Measurements from ENCODE around the gene DEXI. TPM values are rescaled to one million over a fixed set of nuclear protein-coding genes. Genes with fewer than 3 reads are reported as not detected.

The DEXI gene
- total and polyA plus RNA-seq, 2 of the 13 experiments (the other 11 are each of a cell fraction or from before 2014, with no cell fraction given), result 51.5 to 70.4 TPM

DNA sequence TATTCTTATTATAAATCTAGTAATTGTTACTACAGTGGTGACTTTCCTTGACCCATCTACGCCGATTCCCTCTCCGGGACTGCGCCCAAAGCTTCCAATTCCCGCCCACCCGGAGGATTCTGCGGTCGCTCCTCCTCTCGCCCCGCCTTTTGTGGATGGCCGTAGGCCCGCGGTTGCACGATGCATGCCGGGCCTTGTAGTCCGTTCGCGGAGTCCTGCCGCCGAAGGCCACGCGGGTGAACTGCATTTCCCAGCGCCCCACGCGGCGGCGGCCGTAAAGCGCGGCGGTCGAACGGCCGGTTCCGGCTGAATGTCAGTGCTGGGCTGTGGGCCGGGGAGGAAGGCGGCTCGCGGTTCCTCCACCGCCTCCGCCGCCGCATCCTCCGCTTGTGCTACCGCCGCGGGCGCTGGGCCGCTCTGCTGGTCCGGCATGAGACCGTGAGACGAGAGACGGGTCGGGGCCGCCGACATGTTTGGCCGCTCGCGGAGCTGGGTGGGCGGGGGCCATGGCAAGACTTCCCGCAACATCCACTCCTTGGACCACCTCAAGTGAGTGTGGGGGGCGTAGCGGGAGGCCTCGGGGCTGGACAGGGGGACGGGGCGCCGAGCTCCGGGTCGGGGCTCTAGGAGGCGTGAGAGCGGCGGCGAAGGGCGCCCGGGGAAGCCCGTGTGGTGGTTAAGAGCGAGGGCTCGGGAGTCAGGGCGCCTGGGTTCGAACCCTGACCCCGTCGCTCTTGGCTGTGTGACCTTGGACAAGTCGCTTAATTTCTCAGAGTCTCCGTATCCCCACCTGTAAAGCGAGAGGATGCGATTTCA, 2.2 kb upstream of the DEXI start, which contains the start of gene CLEC16A (continued):
- TF ChIP-seq IRX3 (CRISPR knock-in tag; IDR thresholded peaks at IDR 0.05; ENCODE audit: borderline replicate concordance, low read depth) (no peak; the same call in 1 of the 2 replicates), ZNF670 (CRISPR knock-in tag; IDR thresholded peaks at IDR 0.05; ENCODE audit: borderline replicate concordance) (peak; percentile 72; the same call in 1 of the 2 replicates), JUND (CRISPR knock-in tag; IDR thresholded peaks at IDR 0.05) (no peak), EZH2 (conservative IDR thresholded peaks at IDR 0.05; ENCODE audit: low read depth, low read length) (no peak), MEF2D (CRISPR knock-in tag; IDR thresholded peaks at IDR 0.05) (peak; percentile 92), CENPT (CRISPR knock-in tag; IDR thresholded peaks at IDR 0.05; ENCODE audit: low read depth) (no peak), ZFP82 (CRISPR knock-in tag; IDR thresholded peaks at IDR 0.05; ENCODE audit: borderline replicate concordance) (no peak), ZNF138 (CRISPR knock-in tag; IDR thresholded peaks at IDR 0.05; ENCODE audit: low read depth) (peak; percentile 49; the same call in 1 of the 2 replicates), POGK (CRISPR knock-in tag; conservative IDR thresholded peaks at IDR 0.05) (peak; percentile 96), ELF4 (CRISPR knock-in tag; IDR thresholded peaks at IDR 0.05; ENCODE audit: borderline replicate concordance) (no peak), HIVEP1 (CRISPR knock-in tag; IDR thresholded peaks at IDR 0.05) (peak; percentile 82), ZNF720 (CRISPR knock-in tag; IDR thresholded peaks at IDR 0.05) (no peak), KMT2B (CRISPR knock-in tag; IDR thresholded peaks at IDR 0.05) (peak; percentile 98), ZNF556 (CRISPR knock-in tag; IDR thresholded peaks at IDR 0.05; ENCODE audit: borderline replicate concordance) (peak; percentile 99), ZNF7 (CRISPR knock-in tag; IDR thresholded peaks at IDR 0.05) (no peak), ZBTB42 (CRISPR knock-in tag; IDR thresholded peaks at IDR 0.05) (no peak; the same call in 1 of the 2 replicates), ZNF343 (CRISPR knock-in tag; IDR thresholded peaks at IDR 0.05) (peak; percentile 98), NFE2 (CRISPR knock-in tag; IDR thresholded peaks at IDR 0.05) (peak; percentile 43; the same call in 1 of the 2 replicates), ZNF788 (CRISPR knock-in tag; IDR thresholded peaks at IDR 0.05; ENCODE audit: borderline replicate concordance) (peak; percentile 100)
- TF ChIP-seq, protein P1, sequence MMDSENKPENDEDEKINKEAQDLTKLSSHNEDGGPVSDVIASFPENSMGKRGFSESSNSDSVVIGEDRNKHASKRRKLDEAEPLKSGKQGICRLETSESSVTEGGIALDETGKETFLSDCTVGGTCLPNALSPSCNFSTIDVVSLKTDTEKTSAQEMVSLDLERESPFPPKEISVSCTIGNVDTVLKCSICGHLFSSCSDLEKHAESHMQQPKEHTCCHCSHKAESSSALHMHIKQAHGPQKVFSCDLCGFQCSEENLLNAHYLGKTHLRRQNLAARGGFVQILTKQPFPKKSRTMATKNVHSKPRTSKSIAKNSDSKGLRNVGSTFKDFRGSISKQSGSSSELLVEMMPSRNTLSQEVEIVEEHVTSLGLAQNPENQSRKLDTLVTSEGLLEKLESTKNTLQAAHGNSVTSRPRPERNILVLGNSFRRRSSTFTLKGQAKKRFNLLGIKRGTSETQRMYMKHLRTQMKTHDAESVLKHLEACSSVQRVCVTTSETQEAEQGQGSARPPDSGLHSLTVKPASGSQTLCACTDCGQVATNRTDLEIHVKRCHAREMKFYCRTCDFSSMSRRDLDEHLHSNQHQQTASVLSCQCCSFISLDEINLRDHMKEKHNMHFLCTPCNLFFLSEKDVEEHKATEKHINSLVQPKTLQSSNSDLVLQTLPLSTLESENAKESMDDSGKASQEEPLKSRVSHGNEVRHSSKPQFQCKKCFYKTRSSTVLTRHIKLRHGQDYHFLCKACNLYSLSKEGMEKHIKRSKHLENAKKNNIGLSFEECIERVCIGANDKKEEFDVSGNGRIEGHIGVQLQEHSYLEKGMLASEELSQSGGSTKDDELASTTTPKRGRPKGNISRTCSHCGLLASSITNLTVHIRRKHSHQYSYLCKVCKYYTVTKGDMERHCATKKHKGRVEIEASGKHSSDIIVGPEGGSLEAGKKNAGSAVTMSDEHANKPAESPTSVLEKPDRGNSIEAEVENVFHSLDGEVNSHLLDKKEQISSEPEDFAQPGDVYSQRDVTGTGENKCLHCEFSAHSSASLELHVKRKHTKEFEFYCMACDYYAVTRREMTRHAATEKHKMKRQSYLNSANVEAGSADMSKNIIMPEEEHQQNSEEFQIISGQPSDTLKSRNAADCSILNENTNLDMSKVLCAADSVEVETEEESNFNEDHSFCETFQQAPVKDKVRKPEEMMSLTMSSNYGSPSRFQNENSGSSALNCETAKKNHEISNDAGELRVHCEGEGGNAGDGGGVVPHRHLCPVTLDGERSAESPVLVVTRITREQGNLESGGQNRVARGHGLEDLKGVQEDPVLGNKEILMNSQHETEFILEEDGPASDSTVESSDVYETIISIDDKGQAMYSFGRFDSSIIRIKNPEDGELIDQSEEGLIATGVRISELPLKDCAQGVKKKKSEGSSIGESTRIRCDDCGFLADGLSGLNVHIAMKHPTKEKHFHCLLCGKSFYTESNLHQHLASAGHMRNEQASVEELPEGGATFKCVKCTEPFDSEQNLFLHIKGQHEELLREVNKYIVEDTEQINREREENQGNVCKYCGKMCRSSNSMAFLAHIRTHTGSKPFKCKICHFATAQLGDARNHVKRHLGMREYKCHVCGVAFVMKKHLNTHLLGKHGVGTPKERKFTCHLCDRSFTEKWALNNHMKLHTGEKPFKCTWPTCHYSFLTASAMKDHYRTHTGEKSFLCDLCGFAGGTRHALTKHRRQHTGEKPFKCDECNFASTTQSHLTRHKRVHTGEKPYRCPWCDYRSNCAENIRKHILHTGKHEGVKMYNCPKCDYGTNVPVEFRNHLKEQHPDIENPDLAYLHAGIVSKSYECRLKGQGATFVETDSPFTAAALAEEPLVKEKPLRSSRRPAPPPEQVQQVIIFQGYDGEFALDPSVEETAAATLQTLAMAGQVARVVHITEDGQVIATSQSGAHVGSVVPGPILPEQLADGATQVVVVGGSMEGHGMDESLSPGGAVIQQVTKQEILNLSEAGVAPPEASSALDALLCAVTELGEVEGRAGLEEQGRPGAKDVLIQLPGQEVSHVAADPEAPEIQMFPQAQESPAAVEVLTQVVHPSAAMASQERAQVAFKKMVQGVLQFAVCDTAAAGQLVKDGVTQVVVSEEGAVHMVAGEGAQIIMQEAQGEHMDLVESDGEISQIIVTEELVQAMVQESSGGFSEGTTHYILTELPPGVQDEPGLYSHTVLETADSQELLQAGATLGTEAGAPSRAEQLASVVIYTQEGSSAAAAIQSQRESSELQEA (CRISPR knock-in tag; IDR thresholded peaks at IDR 0.05; ENCODE audit: not compliant biosample characterization), result peak; percentile 96
